HCT116 (cell line): ENCODE data around the gene ARHGEF38. TPM values are rescaled to one million over a fixed set of nuclear protein-coding genes. Genes with fewer than 3 reads are reported as not detected.

ENCODE experiments used
- ATAC-seq: fragments of 200-7000 bp; cut with Tn5 transposase; 2 replicates; pipeline ENCODE4 v1.9.1; 2020; ENCODE audit warnings: mild to moderate bottlenecking, moderate library complexity
- BruUV-seq: library from RNA; stranded (reverse); fragments of 400-500 nt; replicated peaks from 2 replicates; lab custom pipeline; 2021; lab: Mats Ljungman, UMichigan
- CTCF ChIA-PET: fragments of 300-600 bp; sonication (Branson Sonifier 250); formaldehyde crosslinking; loops from one replicate; lab custom pipeline; 2021; ENCODE audit warnings: antibody characterized with exemption; lab: Charles Lee
- POLR2A ChIA-PET: fragments of 300-600, 350-600 bp; sonication (Branson Sonifier 250); formaldehyde crosslinking; loops from one replicate; lab custom pipeline; 2021; ENCODE audit warnings: antibody characterized with exemption; lab: Charles Lee
- RAD21 ChIA-PET, 2 experiments: fragments of 300-600 bp; sonication (Branson Sonifier 250); formaldehyde crosslinking; loops; one replicate each; lab custom pipeline; 2023; ENCODE audit warnings: low total read pairs in 2 of 2; ENCODE audit not compliant: uncharacterized antibody in 2 of 2, unreplicated experiment in 2 of 2, low non-redundant PET in 1 of 2; lab: Charles Lee
- DNase-seq: peaks from one replicate; pipeline ENCODE4 v3.0.0-alpha.2; 2010; ENCODE audit warnings: low read depth, low spot score
- H2AFZ ChIP-seq: fragments of 200-600 bp; shearing (Covaris generic), sonication (generic); 2 replicates; pipeline ENCODE4 v1.6.1; 2017; ENCODE audit warnings: low read depth, mixed run types, mixed read lengths, antibody characterized with exemption, low read length; ENCODE audit not compliant: poor library complexity, severe bottlenecking
- H3K27ac ChIP-seq: 2 replicates; pipeline ENCODE4 v1.5.1; 2012; ENCODE audit warnings: low read depth, low read length
- H3K27me3 ChIP-seq: fragments of 200-600 bp; sonication (generic); 2 replicates; pipeline ENCODE4 v1.6.1; 2016; ENCODE audit warnings: mixed run types, low read length, mixed read lengths; ENCODE audit not compliant: insufficient read depth
- H3K36me3 ChIP-seq, 2 experiments: fragments of 200-500 bp in 1 of 2; fragments of 200-600 bp in 1 of 2; sonication (Bioruptor generic) in 1 of 2; sonication (generic) in 1 of 2; 2 replicates each; pipeline versions ENCODE4 v1.5.1 to v1.6.1; 2014 to 2016; ENCODE audit warnings: low read length in 2 of 2, inconsistent platforms in 1 of 2, mixed read lengths in 1 of 2, mixed run types in 1 of 2; ENCODE audit not compliant: insufficient read depth in 2 of 2, control insufficient read depth in 1 of 2
- H3K4me1 ChIP-seq, 2 experiments: fragments of 200-600 bp in 1 of 2; sonication (generic) in 1 of 2; 2 replicates each; pipeline versions ENCODE4 v1.5.1 to v1.6.1; 2012 to 2017; ENCODE audit warnings: low read length in 2 of 2, inconsistent platforms in 1 of 2, mild to moderate bottlenecking in 1 of 2, mixed read lengths in 1 of 2, mixed run types in 1 of 2, moderate library complexity in 1 of 2; ENCODE audit not compliant: insufficient read depth in 2 of 2, control insufficient read depth in 1 of 2
- H3K4me2 ChIP-seq: fragments of 200-600 bp; sonication (generic); 2 replicates; pipeline ENCODE4 v1.6.1; 2017; ENCODE audit warnings: mixed run types, low read length, mixed read lengths
- H3K4me3 ChIP-seq, 2 experiments: fragments of 200-600 bp in 1 of 2; sonication (generic) in 1 of 2; replicated peaks in 1 of 2; 2 replicates each; pipeline ENCODE4 v1.5.1; 2011 to 2016; ENCODE audit warnings: low read length in 2 of 2, control low read depth in 1 of 2, low read depth in 1 of 2, mild to moderate bottlenecking in 1 of 2, mixed read lengths in 1 of 2, mixed run types in 1 of 2
- H3K79me2 ChIP-seq: fragments of 200-600 bp; sonication (generic); 2 replicates; pipeline ENCODE4 v1.6.1; 2017; ENCODE audit warnings: mild to moderate bottlenecking, mixed run types, low read length, moderate library complexity, mixed read lengths; ENCODE audit not compliant: insufficient read depth
- H3K9ac ChIP-seq: fragments of 200-600 bp; sonication (generic); 2 replicates; pipeline ENCODE4 v1.6.1; 2016; ENCODE audit warnings: low read length, mixed read lengths
- H3K9me2 ChIP-seq: fragments of 200-600 bp; sonication (generic), shearing (Covaris generic); 2 replicates; pipeline ENCODE4 v1.6.1; 2017; ENCODE audit warnings: mixed run types, mild to moderate bottlenecking, moderate library complexity; ENCODE audit not compliant: insufficient read depth
- H3K9me3 ChIP-seq, 2 experiments: fragments of 200-500 bp in 1 of 2; fragments of 200-600 bp in 1 of 2; sonication (Bioruptor generic) in 1 of 2; sonication (generic) in 1 of 2; 2 replicates each; pipeline ENCODE4 v1.6.1; 2014 to 2017; ENCODE audit warnings: low read length in 2 of 2, mixed read lengths in 2 of 2, inconsistent platforms in 1 of 2, low read depth in 1 of 2, mild to moderate bottlenecking in 1 of 2, mixed run types in 1 of 2, moderate library complexity in 1 of 2; ENCODE audit not compliant: control insufficient read depth in 1 of 2, insufficient read depth in 1 of 2
- H4K20me1 ChIP-seq: fragments of 200-600 bp; sonication (generic), shearing (Covaris generic); 2 replicates; pipeline ENCODE4 v1.6.1; 2017; ENCODE audit warnings: mixed run types, mild to moderate bottlenecking, moderate library complexity; ENCODE audit not compliant: insufficient read depth
- CBX3 ChIP-seq: IDR thresholded peaks from 2 replicates; pipeline ENCODE4 v1.6.1; 2012; ENCODE audit warnings: low read depth
- CEBPB ChIP-seq: IDR thresholded peaks from 2 replicates; pipeline ENCODE4 v1.6.1; 2012; ENCODE audit warnings: low read depth
- CTCF ChIP-seq, 3 experiments: fragments of 200-600 bp in 1 of 3; sonication (generic) in 1 of 3; IDR thresholded peaks in 2 of 3; conservative IDR thresholded peaks in 1 of 3; 2 replicates each; pipeline ENCODE4 v1.5.1; 2012 to 2017; ENCODE audit warnings: low read depth in 2 of 3, low read length in 2 of 3, antibody characterized with exemption in 1 of 3, borderline replicate concordance in 1 of 3, control low read depth in 1 of 3, mild to moderate bottlenecking in 1 of 3, mixed read lengths in 1 of 3, mixed run types in 1 of 3, moderate library complexity in 1 of 3; ENCODE audit not compliant: insufficient read depth in 1 of 3
- EGR1 ChIP-seq: IDR thresholded peaks from 2 replicates; pipeline ENCODE4 v1.6.1; 2012; ENCODE audit warnings: low read depth
- ELF1 ChIP-seq: IDR thresholded peaks from 2 replicates; pipeline ENCODE4 v1.6.1; 2012; ENCODE audit warnings: low read depth, borderline replicate concordance
- EZH2phosphoT487 ChIP-seq: fragments of 200-600 bp; IDR thresholded peaks from 2 replicates; pipeline ENCODE4 v1.6.1; 2018; ENCODE audit warnings: antibody characterized with exemption, borderline replicate concordance
- FOSL1 ChIP-seq: IDR thresholded peaks from 2 replicates; pipeline ENCODE4 v1.6.1; 2012; ENCODE audit warnings: low read depth
- JUND ChIP-seq: IDR thresholded peaks from 2 replicates; pipeline ENCODE4 v1.6.1; 2012
- MAX ChIP-seq: IDR thresholded peaks from 2 replicates; pipeline ENCODE4 v1.6.1; 2012
- POLR2A ChIP-seq: IDR thresholded peaks from 2 replicates; pipeline ENCODE4 v1.7.0; 2011; ENCODE audit warnings: borderline replicate concordance; ENCODE audit not compliant: insufficient read depth, insufficient read length; ENCODE audit errors: extremely low read depth
- RAD21 ChIP-seq: IDR thresholded peaks from 2 replicates; pipeline ENCODE4 v1.6.1; 2012; ENCODE audit warnings: low read depth, mild to moderate bottlenecking
- REST ChIP-seq: IDR thresholded peaks from 2 replicates; pipeline ENCODE4 v1.6.1; 2012; ENCODE audit warnings: low read depth
- SIN3A ChIP-seq: IDR thresholded peaks from 2 replicates; pipeline ENCODE4 v1.6.1; 2012; ENCODE audit warnings: low read depth
- SP1 ChIP-seq: IDR thresholded peaks from 2 replicates; pipeline ENCODE4 v1.6.1; 2012; ENCODE audit warnings: low read depth
- SRF ChIP-seq: IDR thresholded peaks from 2 replicates; pipeline ENCODE4 v1.6.1; 2012; ENCODE audit warnings: low read depth
- TCF7L2 ChIP-seq: IDR thresholded peaks from 2 replicates; pipeline ENCODE4 v1.7.0; 2011; ENCODE audit warnings: borderline replicate concordance, inconsistent platforms; ENCODE audit not compliant: insufficient read depth, insufficient read length; ENCODE audit errors: extremely low read depth
- YY1 ChIP-seq: IDR thresholded peaks from 2 replicates; pipeline ENCODE4 v1.6.1; 2011; ENCODE audit warnings: low read length, low read depth, moderate library complexity, mild to moderate bottlenecking; ENCODE audit not compliant: insufficient replicate concordance; ENCODE audit errors: extremely low read depth
- ZBTB33 ChIP-seq: IDR thresholded peaks from 2 replicates; pipeline ENCODE4 v1.6.1; 2011; ENCODE audit warnings: mild to moderate bottlenecking, low read length, moderate library complexity; ENCODE audit not compliant: insufficient replicate concordance; ENCODE audit errors: extremely low read depth
- ZFX ChIP-seq: fragments of 450-650 bp; IDR thresholded peaks from 2 replicates; pipeline ENCODE4 v1.6.1; 2017
- ZNF274 ChIP-seq: fragments of 200-500 bp; sonication (Bioruptor generic); IDR thresholded peaks from 2 replicates; pipeline ENCODE4 v1.6.1; 2014; ENCODE audit warnings: mild to moderate bottlenecking, low read depth, low read length, inconsistent platforms
- intact Hi-C: fragments of 100-400 bp; cut with micrococcal nuclease; formaldehyde crosslinking; loops from 2 replicates; pipeline ENCODE4 v1.10.0; 2022
- total RNA-seq: library from RNA; stranded (reverse); gene quantifications from one replicate; pipeline ENCODE4 v1.2.1, GENCODE V29; 2021; ENCODE audit not compliant: unreplicated experiment

The ARHGEF38 gene
- total RNA-seq, 1 experiment from 2014 or later: not detected

GRCh38 chr4:105674011-105674410 is 121.6 kb downstream of the ARHGEF38 start:
- no TSS peak for BruUV-seq
- Histone ChIP-seq H3K4me3 (no peak overlapping the region), H3K9me3 (no peaks in the 10 kb centered on the region), H3K4me1 (no peaks in the 10 kb centered on the region), H3K4me2 (no peak overlapping the region), H3K9ac (no peak overlapping the region), H4K20me1 (no peaks in the 10 kb centered on the region), H2AFZ (no peak overlapping the region), H3K79me2 (no peaks in the 10 kb centered on the region), H3K36me3 (no peaks in the 10 kb centered on the region), H3K27ac (no peak overlapping the region), H3K27me3 (no peaks in the 10 kb centered on the region), H3K9me2 (no peaks in the 10 kb centered on the region)
- DNase-seq (no peak), ATAC-seq (no peak)
- CTCF ChIA-PET: no interaction called here
- intact Hi-C loops: no loop called here
- TF ChIP-seq ZBTB33 (no peak), SP1 (no peak), ZFX (no peak), SIN3A (no peak), REST (no peak), ZNF274 (no peak), TCF7L2 (no peak), JUND (no peak), CBX3 (no peak), EGR1 (no peak), EZH2phosphoT487 (no peak), FOSL1 (no peak), ELF1 (no peak), SRF (no peak), MAX (no peak), POLR2A (no peak), CTCF (IDR thresholded peaks at IDR 0.05 in 2 of 3, conservative IDR thresholded peaks at IDR 0.05 in 1 of 3; ENCODE audit: borderline replicate concordance in 1 of 3, insufficient read depth in 1 of 3, low read depth in 2 of 3, low read length in 2 of 3) (no peak), YY1 (no peak), CEBPB (no peak), RAD21 (no peak)
- POLR2A ChIA-PET: no interaction called here
- RAD21 ChIA-PET: no interaction called here
